Osteocyte (in vitro differentiated cells): Measurements from ENCODE around the gene COL23A1. TPM values are rescaled to one million over a fixed set of nuclear protein-coding genes. Genes with fewer than 3 reads are reported as not detected.
A peak's percentile ranks its signal among the peaks of the same experiment; 100 is the strongest.

ENCODE experiments used
- DNase-seq: peaks from one replicate; pipeline ENCODE4 v3.0.0; 2021; ENCODE audit warnings: mixed read lengths; ENCODE audit not compliant: unreplicated experiment; ENCODE audit errors: extremely low spot score
- H3K27ac Mint-ChIP-seq: one replicate; pipeline ENCODE4 v1.8.0; 2021; ENCODE audit warnings: mild to moderate bottlenecking, mixed read lengths; ENCODE audit not compliant: unreplicated experiment
- H3K27me3 Mint-ChIP-seq: one replicate; pipeline ENCODE4 v1.8.0; 2021; ENCODE audit warnings: mixed read lengths; ENCODE audit not compliant: unreplicated experiment
- H3K36me3 Mint-ChIP-seq: one replicate; pipeline ENCODE4 v1.8.0; 2021; ENCODE audit warnings: mixed read lengths; ENCODE audit not compliant: unreplicated experiment
- H3K4me1 Mint-ChIP-seq: one replicate; pipeline ENCODE4 v1.8.0; 2021; ENCODE audit warnings: mixed read lengths; ENCODE audit not compliant: unreplicated experiment
- H3K4me3 Mint-ChIP-seq: one replicate; pipeline ENCODE4 v1.8.0; 2021; ENCODE audit warnings: mild to moderate bottlenecking, moderate library complexity, mixed read lengths; ENCODE audit not compliant: unreplicated experiment
- H3K9me3 Mint-ChIP-seq: one replicate; pipeline ENCODE4 v1.8.0; 2021; ENCODE audit warnings: mixed read lengths; ENCODE audit not compliant: unreplicated experiment
- CTCF ChIP-seq: fragments of 200-600 bp; sonication (generic); IDR thresholded peaks from 2 replicates; pipeline ENCODE4 v1.5.0; 2021; ENCODE audit warnings: antibody characterized with exemption, mild to moderate bottlenecking, moderate library complexity
- total RNA-seq: library from RNA; stranded (reverse); gene quantifications from 2 replicates; pipeline ENCODE4 v1.2.1, GENCODE V29; 2021

Gene COL23A1
- total RNA-seq, 1 donor from 2014 or later = not detected

GRCh38 chr5:178213748-178214151 lies 376.4 kb downstream of the COL23A1 start:
- no peaks in the 10 kb centered on the region for H3K9me3 Mint-ChIP-seq
- no peak for DNase-seq
- H3K36me3 Mint-ChIP-seq = peaks cover 36% of the 10 kb centered on the region
- H3K4me1 Mint-ChIP-seq = peaks cover 4% of the 10 kb centered on the region
- no peak overlapping the region for H3K4me3 Mint-ChIP-seq
- peak overlapping the region; percentile 57 for H3K27ac Mint-ChIP-seq
- no peak for TF ChIP-seq CTCF
- no peaks in the 10 kb centered on the region for H3K27me3 Mint-ChIP-seq

- no peak overlapping the region for H3K27ac Mint-ChIP-seq
- H3K4me1 Mint-ChIP-seq = peaks cover 2% of the 10 kb centered on the region
- no peak for TF ChIP-seq CTCF
- no peaks in the 10 kb centered on the region for H3K9me3 Mint-ChIP-seq
- H3K4me3 Mint-ChIP-seq = no peak overlapping the region
- no peaks in the 10 kb centered on the region for H3K27me3 Mint-ChIP-seq
- peaks cover 39% of the 10 kb centered on the region for H3K36me3 Mint-ChIP-seq
- DNase-seq = no peak
Measured at GRCh38 chr5:178213003-178213461, 377.2 kb downstream of the COL23A1 start.

DNA sequence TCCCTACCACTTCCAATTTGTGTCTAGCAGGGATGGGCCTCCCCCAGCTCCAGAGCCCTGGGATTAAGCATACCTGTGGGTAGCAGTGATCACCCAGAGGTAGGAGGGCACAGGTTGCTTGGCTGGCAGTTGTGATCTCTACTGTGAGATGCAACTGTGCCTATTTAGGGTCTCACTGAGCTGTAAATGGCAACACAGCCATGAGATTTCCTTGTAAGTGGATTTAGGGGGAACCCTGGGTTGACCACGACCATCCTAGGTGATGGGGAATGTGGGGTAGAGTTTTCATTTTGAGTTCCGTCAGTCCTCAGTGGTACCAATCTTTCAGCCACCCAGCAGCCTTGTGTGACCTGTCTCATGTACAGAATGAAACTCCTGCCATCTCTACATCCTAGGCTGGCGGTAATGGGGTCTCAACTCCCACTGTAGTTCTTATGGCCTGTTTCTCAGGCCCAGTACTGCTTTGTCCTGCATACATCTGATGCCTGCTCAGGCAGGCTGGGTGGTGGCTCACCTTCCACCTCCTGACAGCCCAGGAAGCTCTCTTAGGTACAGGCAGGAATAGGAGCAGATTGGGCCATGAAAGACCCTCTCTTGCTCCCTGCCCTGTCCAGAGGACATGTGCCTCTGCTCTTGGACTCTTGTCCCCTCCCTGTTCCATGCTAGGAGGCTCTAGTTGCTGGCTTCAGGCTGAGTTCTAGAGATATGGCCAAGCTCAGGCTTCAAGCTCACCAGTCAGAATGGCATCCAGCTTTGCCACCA lies 377.8 kb downstream of the COL23A1 start:
- Mint-ChIP-seq H3K27ac (no peak overlapping the region), H3K4me3 (no peak overlapping the region), H3K9me3 (no peaks in the 10 kb centered on the region), H3K27me3 (no peaks in the 10 kb centered on the region), H3K4me1 (peaks cover 6% of the 10 kb centered on the region), H3K36me3 (peaks cover 44% of the 10 kb centered on the region)
- no peak for DNase-seq
- no peak for TF ChIP-seq CTCF

DNA sequence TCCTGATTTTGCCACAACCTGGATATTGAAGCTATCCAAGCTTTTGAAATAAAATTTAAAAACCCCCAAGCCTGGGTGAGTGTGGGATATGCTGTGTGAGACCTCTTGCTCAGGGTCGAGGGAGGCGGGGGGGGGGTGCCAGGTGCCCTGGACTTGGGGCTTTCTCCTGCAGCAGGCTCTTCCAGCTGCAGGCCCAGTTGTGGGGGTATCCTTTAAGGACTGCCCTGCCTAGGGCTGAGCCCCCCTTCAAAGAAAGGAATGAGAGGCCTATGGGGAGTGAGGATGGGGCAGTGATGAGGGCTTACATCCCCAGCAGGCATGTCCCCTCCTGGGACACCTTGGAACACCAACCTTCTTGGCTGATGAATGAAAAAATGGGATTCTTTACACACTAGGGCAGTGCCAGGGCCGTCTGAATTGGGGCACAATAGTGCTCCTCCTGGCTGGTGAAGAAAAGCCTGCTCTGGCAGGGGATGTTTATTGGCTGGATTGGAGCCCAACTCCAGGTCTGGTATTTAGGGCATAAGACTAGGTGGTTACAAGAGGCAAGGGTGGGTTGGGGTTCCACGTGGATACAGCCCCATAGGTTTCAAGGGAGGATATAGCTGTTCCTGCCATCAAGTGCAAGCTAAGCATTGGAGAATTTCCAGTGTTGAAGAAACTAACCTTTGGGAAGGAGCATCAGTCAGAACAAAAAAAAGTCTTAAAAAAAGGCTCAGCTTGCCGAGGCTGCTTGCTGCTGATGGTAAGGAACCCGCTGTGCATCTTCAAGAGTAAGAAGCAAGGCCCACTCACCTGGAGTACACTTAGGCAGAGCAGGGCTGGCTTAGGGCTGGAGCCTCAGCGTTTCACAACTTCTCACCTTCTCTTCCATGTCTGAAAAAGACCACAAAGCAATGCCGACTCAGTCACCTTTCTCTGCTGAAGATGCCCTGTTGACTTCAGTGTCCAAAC lies 378.8 kb downstream of the COL23A1 start:
- Mint-ChIP-seq H3K4me1 (peaks cover 15% of the 10 kb centered on the region), H3K36me3 (peaks cover 49% of the 10 kb centered on the region), H3K9me3 (no peaks in the 10 kb centered on the region), H3K27me3 (no peaks in the 10 kb centered on the region), H3K27ac (no peak overlapping the region), H3K4me3 (no peak overlapping the region)
- no peak for DNase-seq
- TF ChIP-seq CTCF = no peak

DNA sequence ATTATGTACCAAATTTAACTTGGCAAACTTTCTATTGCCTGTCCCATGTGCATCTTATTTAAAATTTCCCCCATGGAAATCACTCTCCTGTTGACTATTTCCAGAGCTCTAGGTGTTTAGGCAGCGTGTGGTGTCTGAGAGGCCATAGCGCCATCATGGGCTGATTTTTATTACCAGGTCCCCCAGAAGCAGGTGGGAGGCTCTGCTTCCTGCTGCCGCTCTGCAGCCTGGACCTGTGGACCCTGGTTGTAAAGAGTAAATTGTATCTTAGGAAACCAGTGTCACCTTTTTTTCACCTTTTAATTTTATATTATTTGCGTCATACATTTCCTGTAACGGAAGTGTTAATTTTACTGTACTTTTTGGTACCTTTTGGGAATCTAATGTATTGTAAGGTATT lies 379.5 kb downstream of the COL23A1 start:
- no peak overlapping the region for H3K27ac Mint-ChIP-seq
- no peak overlapping the region for H3K4me3 Mint-ChIP-seq
- no peak for TF ChIP-seq CTCF
- H3K36me3 Mint-ChIP-seq = peaks cover 52% of the 10 kb centered on the region
- no peaks in the 10 kb centered on the region for H3K27me3 Mint-ChIP-seq
- no peak for DNase-seq
- H3K4me1 Mint-ChIP-seq = peaks cover 22% of the 10 kb centered on the region
- H3K9me3 Mint-ChIP-seq = no peaks in the 10 kb centered on the region
